ENCODE data around the gene PGAM1.

- TF ChIP-seq CTCF (conservative IDR thresholded peaks at IDR 0.05; ENCODE audit: low read length): no peak
- no peak for TF ChIP-seq EZH2phosphoT487 (IDR thresholded peaks at IDR 0.05; ENCODE audit: borderline replicate concordance, low read depth, low read length)
Observed at GRCh38 chr10:97380516-97380915, 45.5 kb upstream of the PGAM1 start.

All from OCI-LY7 (cell line).